Activated CD4-positive, alpha-beta T cell treated with anti-CD3 and anti-CD28 coated beads for 4 hours (primary cell): ENCODE data around the gene DRC7.

Source experiments
- DNase-seq, 2 donors: peaks; one replicate each; pipeline ENCODE4 v3.0.0-alpha.2; 2020

The DRC7 gene

GRCh38 chr16:57694725-57695679 is at the start of gene DRC7:
TSS of gene DRC7 (plus strand) at chr16:57694806. CDS start at chr16:57697950, 3,144 bp downstream.
- DNase-seq = no peak

GRCh38 chr16:57645169-57645568 is 49.4 kb upstream of the DRC7 start:
- DNase-seq = no peak

- DNase-seq = no peak
Observed at GRCh38 chr16:57645691-57646387, 48.8 kb upstream of the DRC7 start.

- no peak for DNase-seq
Observed at GRCh38 chr16:57646388-57647039, 48.1 kb upstream of the DRC7 start.

- no peak for DNase-seq
Observed at GRCh38 chr16:57647136-57647875, 47.3 kb upstream of the DRC7 start.

GRCh38 chr16:57648125-57648524 is 46.5 kb upstream of the DRC7 start:
- DNase-seq = no peak

GRCh38 chr16:57648581-57649442 is 45.8 kb upstream of the DRC7 start:
- peak; percentile 74 to 83 for DNase-seq

- DNase-seq = no peak
Observed at GRCh38 chr16:57649443-57649751, 45.2 kb upstream of the DRC7 start.

- DNase-seq = no peak
Observed at GRCh38 chr16:57649846-57650245, 44.8 kb upstream of the DRC7 start.

GRCh38 chr16:57651344-57652333 is 43.0 kb upstream of the DRC7 start:
- no peak for DNase-seq

- no peak for DNase-seq
Observed at GRCh38 chr16:57652695-57653471, 41.7 kb upstream of the DRC7 start.

GRCh38 chr16:57653936-57654335 is 40.7 kb upstream of the DRC7 start:
- no peak for DNase-seq

- no peak for DNase-seq
Observed at GRCh38 chr16:57656342-57656955, 38.2 kb upstream of the DRC7 start.

- no peak for DNase-seq
Observed at GRCh38 chr16:57657228-57657627, 37.4 kb upstream of the DRC7 start.

GRCh38 chr16:57658130-57658877 is 36.3 kb upstream of the DRC7 start:
- DNase-seq = no peak

GRCh38 chr16:57658878-57659674 is 35.5 kb upstream of the DRC7 start:
- DNase-seq = no peak

- no peak for DNase-seq
Observed at GRCh38 chr16:57660715-57661463, 33.7 kb upstream of the DRC7 start.
